Measurements from ENCODE around the gene DCDC2B. TPM values are rescaled to one million over a fixed set of nuclear protein-coding genes. Genes with fewer than 3 reads are reported as not detected.

The DCDC2B gene
- not detected for total RNA-seq

DNA sequence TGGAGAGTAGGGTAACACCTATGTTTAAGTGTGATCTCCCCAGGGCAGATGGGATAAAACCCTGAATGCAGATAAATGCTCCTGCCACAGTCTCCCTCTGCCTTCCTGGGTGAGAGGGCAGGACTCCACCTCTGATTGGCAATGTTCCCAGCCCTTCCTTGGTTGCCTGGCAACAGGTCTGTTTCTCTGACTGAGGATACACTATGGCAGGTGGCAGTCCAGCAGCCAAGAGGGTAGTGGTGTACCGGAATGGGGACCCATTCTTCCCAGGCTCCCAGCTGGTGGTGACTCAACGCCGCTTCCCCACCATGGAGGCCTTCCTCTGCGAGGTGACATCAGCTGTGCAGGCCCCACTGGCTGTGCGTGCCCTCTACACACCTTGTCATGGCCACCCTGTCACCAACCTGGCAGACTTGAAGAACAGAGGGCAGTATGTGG, at the start of gene DCDC2B:
DCDC2B (plus strand) TSS at position 199 of the 438 bp plus-strand sequence; CDS start at position 204, 5 bp downstream.

DNA sequence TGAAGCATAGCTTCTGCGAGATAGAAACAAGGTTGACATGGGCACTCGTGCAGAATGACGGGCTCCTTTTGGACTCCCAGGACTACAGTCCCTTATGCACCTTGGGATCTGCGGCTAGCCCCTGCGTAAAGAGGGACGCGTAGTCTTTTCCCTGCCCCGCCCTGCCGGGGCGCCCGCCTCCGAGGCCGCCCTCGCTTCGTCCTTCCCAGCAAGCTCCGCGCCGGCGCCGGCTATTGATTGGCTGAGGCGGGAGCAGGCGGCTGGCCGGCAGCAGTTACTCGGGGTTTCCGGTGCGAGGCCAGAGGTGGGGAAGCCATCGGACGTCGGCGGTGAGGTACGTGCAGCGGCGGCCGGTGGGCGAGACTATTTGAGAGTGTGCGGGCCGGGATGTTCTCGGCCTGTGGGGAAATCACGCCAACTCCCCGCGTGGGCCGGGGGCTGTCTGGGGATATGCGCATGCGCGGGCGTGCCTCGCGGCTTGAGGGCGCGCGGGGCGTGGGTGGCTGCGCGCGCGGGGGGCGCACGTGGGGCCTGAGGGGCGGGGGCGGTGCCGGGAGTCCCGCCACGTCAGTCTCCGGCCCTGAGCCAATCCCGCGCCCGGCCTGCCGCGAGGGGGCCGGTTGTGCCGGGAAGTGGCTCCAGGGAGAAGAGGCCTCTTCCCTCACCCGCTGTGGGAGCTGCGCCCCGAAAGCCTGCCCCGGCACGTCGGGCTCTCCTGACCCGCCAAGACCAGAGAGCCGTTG, 29.3 kb upstream of the DCDC2B start, which contains the start of gene TXLNA:
TXLNA (plus strand) TSS at position 233 of the 743 bp plus-strand sequence. CDS start 671 bp downstream, outside the sequence.

DNA sequence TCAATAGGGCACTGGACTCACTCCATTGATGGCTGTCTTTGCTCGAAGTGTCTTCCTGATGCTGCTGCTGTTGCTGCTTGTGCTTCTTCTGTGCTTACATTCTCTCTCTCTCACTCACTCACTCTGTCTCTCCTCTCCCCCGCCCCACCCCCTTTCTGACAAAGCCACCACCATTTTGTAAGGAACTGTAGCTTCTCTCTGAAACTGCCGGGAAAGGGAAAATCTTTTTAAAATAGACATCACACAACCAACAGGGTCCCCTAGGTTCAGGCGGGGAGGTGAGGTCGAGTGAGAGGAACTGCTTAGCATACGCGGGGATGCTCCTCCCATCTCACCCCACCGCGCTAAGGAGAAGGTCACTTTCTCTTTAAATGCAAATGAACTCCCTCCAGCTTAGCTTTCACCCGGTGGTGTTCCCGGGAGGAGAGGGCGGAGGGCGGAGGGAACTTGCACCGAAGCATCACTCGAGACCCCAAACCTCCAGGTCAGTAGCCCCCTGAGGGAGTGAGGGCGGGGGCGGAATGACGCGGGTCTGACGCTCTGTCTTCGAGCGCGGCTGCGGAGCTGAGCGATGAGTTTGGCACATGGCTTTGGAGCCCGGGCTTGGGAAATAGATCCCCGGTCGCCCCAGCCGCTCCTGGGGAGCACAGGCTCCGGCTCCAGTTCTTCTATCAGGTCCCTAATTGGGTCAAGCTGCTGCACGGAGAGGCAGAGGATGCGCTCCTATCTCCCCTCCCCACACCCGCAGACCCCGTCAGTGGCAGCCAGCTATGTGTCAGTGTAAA, 8.5 kb upstream of the DCDC2B start, which contains the start of gene CCDC28B:
CCDC28B (plus strand) TSS at position 370 of the 785 bp plus-strand sequence. CDS start 1,341 bp downstream, outside the sequence.

DNA sequence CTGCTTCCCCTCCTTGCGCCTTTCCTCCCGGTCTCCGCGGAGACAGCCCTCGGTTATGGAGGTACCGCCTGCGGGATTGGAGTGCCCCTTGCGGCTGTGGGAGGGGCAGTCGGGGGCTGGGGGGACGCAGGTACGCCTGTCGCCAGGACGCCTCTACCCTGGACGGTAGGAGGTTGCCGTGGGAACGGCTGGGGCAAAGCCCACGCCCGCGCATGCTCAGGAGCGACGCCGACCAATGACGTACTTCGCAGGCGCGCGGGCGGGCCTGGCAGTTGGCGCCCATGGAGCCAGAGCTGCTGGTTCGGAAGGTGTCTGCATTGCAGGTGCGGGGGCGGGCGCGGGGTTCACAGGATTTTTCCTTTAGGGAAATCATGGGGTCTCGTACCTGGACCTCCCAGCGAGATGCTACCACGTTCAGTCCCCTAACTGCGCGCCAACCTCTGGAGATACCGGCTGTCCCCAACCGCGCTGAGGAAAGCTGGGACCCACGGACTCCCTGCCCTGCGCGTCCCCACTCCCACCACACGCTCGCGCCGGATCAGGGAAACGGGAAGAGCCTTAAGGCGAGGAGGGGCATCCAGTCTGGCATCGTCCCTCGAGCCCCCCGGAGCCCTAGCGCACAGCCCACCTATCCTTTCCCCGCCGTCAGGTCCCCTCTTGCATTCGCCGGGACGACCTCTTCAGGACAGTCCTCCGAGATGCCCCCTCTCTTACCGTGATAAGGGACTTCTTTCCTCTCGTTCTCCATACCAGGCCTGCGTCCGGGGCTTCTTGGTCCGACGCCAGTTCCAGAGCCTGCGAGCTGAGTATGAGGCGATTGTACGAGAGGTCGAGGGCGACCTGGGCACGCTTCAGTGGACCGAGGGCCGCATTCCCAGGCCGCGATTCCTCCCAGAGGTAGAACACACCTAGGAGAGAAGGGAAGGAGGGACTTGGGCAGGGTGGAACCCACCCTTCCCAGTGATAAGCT, 3.2 kb upstream of the DCDC2B start, which contains the start of gene IQCC:
IQCC (plus strand) TSS at position 271 of the 970 bp plus-strand sequence; CDS start at position 282, 11 bp downstream.

DNA sequence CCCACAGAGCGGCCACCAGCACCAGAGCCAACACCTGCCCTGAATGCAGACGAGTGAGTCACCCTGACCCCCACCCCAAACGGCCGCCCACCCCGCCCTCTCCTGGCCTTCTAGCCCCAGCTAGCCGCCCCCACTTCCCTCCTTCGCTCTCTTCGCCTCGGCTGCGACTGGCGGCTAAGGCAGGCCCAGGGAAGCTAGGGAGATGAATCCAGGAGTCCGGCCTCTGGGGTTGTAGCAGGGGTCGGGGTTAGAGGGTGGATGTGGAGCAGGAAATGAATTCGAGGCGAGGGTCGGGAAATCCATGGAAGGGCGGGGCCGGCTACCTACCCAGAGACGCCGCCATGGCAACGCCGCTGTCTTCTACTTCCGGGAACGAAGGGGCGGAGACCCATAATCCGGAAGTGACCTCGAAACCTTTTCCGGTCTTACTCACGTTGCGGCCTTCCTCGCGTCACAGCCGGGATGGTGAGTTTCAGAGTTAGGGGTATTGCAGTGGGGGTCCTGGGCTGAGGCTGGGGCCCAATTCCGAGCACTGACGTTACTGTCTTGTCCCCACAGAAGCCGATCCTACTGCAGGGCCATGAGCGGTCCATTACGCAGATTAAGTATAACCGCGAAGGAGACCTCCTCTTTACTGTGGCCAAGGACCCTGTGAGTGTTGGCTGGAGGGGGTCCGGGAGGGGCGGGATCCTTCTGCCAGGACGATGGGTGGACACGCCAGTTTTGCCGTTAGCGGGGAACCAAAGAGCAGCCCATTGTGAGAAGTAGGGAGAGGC, 13.3 kb downstream of the DCDC2B start, which contains the start of the genes EIF3I and TMEM234:
EIF3I (plus strand) TSS at position 428 of the 776 bp plus-strand sequence; CDS start at position 463, 35 bp downstream.
TMEM234 (minus strand) TSS at position 374 of the 776 bp plus-strand sequence; CDS start at position 343, 31 bp downstream.

DNA sequence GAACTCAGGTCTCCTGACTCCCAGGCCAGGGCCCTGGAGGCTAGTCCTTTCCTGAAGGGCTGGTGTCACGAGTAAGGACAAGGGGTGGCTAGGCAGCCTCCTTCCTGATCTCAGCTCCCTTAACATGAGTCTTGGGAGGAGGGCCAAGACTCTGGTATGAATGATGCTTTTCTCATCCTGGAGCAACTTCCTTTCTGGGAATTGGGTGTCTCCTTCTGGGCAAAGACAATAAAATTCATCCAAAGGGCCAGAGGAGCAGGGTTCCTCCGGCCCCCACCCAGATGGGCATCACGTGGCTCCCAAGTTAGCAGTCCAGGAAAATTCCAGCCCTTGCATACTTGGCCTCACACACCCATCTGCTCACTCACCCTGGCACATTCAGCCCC, 38.0 kb downstream of the DCDC2B start, which contains the start of gene FAM167B:
FAM167B (plus strand) TSS at position 335 of the 386 bp plus-strand sequence. CDS start 200 bp downstream, outside the sequence.

DNA sequence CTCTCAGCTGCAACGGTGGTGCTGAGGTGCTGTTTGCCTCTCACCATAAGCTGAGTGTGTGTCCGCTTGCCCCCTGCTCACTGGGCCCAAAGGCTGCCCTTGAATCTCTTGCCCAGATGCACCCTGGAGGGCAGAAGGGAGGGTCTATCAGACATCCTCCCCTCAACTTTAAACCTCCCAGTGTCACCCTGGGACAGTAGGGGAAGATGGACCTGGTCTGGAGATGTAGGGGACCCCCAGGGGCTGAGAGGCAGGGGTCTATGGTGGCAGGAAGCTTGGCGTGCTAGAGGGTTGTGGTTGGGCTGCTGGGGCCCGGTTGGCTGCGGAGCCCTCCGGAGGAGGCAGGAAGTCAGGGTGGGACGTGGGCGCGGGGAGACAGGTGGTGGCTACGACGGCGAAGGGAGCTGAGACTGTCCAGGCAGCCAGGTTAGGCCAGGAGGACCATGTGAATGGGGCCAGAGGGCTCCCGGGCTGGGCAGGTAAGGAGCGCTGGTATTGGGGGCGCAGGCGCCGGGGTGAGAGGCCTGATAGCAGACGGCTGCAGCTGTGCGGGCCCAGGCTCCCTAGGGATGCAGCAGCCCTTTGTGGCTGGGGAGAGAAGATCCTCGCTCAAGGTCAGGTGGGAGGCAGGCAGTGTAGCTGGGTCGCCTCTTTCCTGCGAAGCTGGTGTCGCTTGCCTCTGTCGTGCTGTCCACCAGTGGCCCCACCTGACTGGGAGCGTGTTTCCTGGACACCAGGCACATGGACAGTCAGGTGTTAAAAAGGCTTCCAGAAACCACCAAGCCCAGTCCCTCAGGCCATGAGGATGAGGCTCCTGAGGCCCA, 42.2 kb downstream of the DCDC2B start, which contains the start of gene LCK:
LCK (plus strand) TSS at position 373 of the 824 bp plus-strand sequence. CDS start 23,065 bp downstream, outside the sequence.

Other genes starting within 250 kb of the DCDC2B start
- gene KHDRBS1, start 195.2 kb upstream of the DCDC2B start, total RNA-seq, result 10 to 100 TPM; 29.9 to 52.9 TPM
- gene TMEM39B, start 136.2 kb upstream of the DCDC2B start, total RNA-seq, result 1 to 10 TPM; 4.5 to 5.3 TPM
- gene KPNA6, start 101.0 kb upstream of the DCDC2B start, total RNA-seq, result 10 to 100 TPM; 46.1 to 61.3 TPM
- gene TXLNA, start 29.4 kb upstream of the DCDC2B start, total RNA-seq, result 10 to 100 TPM; 90.9 to 94.6 TPM
- 10 to 100 TPM; 11.4 to 13.7 TPM for gene CCDC28B, start 8.5 kb upstream of the DCDC2B start, total RNA-seq
- 1 to 10 TPM; 1.4 to 1.7 TPM for gene IQCC, start 3.4 kb upstream of the DCDC2B start, total RNA-seq
- gene TMEM234, start 13.3 kb downstream of the DCDC2B start, total RNA-seq, result 10 to 100 TPM; 13.7 to 18.2 TPM
- gene EIF3I, start 13.3 kb downstream of the DCDC2B start, total RNA-seq, result 100 to 1,000 TPM; 204 to 323 TPM
- 10 to 100 TPM; 11.7 to 30.3 TPM for gene FAM167B, start 38.1 kb downstream of the DCDC2B start, total RNA-seq
- gene LCK, start 42.2 kb downstream of the DCDC2B start, total RNA-seq, result not detected
- 100 to 1,000 TPM in 1 of 2 donors, 10 to 100 TPM in 1; 61.3 to 104 TPM for gene HDAC1, start 83.0 kb downstream of the DCDC2B start, total RNA-seq
- gene MARCKSL1, start 127.1 kb downstream of the DCDC2B start, total RNA-seq, result 100 to 1,000 TPM in 1 of 2 donors, 10 to 100 TPM in 1; 68.5 to 149 TPM
- 1 to 10 TPM; 1.4 to 1.7 TPM for gene FAM229A, start 153.4 kb downstream of the DCDC2B start, total RNA-seq
- gene TSSK3, start 153.4 kb downstream of the DCDC2B start, total RNA-seq, result 1 to 10 TPM in 1 of 2 donors, under 1 TPM in 1; 0.34 to 1.3 TPM
- gene BSDC1, start 185.4 kb downstream of the DCDC2B start, total RNA-seq, result 10 to 100 TPM; 52.0 to 70.2 TPM

Data from melanocyte of skin (primary cell).